ENCODE results near the gene GPAT3.
"Not testable (repeated sequence)": the region's sequence is repeated elsewhere in the genome, so short reads cannot be mapped to it uniquely, and the experiment has no call there.

Gene GPAT3

DNA sequence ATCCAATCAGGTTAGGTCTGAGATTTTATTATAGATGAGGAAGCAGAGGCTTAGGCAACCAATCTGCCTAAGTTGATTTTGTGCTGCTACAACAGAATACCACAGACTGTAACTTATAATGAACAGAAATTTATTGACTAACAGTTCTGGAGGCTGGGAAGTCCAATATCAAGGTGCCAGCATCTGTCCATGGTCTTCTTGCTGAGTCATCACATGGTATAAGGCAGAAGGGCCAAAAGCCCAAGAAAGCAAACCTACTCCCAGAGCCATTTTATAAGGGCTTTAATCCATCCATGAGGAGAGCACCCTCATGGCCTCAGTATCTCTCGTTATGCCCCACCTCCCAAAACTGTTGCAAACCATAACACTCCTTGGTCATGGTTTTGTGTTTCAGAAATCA lies 55.8 kb downstream of the GPAT3 start:
- DNase-seq (ENCODE audit: low spot score) (no peak), FAIRE-seq (no peak)

DNA sequence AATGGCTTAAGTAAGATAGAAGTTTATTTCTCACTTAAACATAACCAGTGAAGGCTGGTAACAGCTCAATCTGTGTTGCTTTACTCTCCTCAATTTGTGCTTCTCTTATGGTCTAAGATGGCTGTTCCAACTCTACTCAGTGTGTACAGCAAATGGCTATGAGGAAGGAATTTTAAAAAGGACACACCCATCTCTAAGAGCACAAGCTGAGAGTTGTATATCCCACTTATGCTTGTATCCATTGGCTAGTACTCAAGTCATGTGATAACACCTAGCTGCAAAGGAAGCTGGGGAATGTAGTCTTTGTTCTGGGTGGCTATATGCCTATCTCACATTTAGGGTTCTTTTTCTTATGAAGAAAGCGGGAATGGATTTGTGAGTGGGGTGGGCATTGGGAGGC lies 63.3 kb downstream of the GPAT3 start:
- DNase-seq (ENCODE audit: low spot score) (no peak), FAIRE-seq (no peak)

DNA sequence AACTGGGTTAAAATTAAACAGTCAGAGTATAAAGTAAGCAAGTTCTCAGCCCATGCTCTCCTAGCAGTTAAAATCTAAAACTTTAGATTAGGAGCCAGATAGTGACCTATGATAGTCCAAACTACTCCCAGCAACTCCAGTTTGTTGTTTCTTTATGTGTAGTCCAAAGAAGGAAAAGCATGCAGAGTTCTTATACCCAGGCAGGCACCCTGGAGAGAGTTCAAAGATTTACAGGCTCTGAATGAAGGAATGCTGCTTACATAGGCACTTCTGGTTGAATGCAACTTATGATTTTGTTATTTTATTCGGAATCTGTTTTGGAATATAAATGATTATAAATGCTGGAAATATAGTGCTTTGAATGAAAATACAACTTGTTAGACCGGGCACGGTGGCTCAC lies 67.2 kb downstream of the GPAT3 start:
- no peak for FAIRE-seq
- no peak for DNase-seq (ENCODE audit: low spot score)

DNA sequence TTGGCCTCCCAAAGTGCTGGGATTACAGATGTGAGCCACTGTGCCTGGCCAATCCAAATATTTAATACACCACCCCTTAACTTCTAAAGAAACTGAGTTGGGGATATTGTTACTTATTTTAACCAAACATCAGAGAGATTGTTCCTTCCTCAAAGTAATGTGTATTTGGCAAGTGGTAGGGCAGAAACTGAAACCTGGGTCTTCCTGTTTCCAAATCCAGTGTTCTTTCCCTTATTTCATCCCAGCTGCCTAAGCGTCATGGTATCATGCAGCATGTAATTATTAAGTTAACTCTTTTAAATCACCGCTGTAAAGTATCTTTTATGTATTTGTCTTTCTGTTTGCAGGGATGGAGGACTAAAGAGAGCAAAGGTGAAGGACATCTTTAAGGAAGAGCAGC lies 68.4 kb downstream of the GPAT3 start:
- no peak for DNase-seq (ENCODE audit: low spot score)
- FAIRE-seq, result no peak

DNA sequence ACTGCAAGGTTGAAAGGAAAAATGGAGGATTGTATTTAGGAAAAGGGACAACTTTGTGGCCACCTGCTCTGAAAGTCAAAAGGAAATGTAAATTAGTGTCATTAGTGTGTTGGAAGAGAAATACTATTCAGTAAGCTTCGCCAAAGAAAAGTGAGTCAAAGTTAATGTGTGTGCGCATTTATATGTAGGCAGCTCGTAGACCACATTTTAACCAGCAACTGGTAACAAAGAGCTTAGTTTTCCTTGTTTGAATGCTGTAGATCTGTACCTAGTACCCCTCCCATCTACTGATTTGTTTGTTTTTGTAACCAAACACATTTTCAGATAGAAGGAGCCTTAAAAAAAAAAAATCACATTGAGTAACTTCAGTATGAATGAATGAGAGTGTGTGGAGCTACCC lies 69.3 kb downstream of the GPAT3 start:
- FAIRE-seq (no peak), DNase-seq (ENCODE audit: low spot score) (no peak)

DNA sequence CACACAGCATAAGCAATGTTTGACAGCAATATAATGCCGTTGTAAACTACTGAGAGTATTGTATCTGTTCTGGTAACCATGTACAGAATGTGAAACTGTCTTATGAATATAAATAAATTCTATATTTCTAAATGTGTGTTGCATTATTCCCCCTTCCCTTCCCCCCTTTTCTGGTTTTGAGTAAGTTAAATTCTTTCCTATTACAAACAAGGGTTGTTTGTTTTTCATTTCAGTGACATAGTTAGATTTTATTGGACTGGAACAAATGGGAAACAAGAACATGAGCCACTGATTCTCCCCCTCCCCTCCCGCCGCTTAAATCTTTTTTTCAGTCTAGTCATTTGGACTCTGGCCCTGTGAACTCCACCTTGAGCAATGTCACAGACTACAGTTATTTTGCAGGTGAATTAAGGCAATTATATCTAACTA lies 69.8 kb downstream of the GPAT3 start:
- DNase-seq (ENCODE audit: low spot score) (no peak), FAIRE-seq (no peak)

DNA sequence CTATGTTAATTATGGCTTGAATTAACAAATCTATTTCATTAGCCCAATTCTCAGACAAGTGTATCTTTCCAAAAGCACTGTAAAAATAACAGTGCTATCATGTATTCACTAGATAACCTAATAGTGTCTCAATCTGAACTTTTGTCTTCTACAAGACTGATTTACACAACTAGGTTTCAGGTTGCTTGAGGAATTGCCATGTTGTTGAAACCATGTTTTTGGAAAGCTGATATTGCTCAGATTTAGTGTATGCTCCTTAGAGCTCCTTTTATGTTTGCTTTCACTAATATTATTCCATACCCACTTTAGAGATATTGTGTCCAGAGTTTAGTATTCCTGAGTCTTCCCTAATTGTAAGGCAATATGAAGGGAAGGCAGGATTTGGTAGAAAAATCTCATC lies 70.6 kb downstream of the GPAT3 start:
- DNase-seq (ENCODE audit: low spot score) (no peak), FAIRE-seq (no peak)

DNA sequence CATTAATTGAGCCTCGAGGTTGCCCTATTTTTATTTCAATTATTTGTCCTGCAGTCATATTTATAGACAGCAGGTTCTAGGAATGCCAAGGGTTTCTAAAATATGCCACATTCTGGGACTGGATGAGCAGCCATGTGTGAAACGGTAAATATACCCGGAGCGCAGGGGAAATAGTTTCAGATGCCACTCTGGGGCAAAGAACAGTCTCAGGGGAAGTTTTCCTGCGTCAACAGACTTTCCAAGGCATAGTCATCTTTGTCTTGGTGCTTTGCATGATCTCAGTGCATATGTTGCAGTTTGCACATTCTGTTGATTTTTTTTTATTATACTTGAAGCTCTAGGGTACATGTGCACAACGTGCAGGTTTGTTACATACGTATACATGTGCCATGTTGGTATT lies 71.0 kb downstream of the GPAT3 start:
- peak; percentile 28 for DNase-seq (ENCODE audit: low spot score)
- peak; percentile 18 for FAIRE-seq

DNA sequence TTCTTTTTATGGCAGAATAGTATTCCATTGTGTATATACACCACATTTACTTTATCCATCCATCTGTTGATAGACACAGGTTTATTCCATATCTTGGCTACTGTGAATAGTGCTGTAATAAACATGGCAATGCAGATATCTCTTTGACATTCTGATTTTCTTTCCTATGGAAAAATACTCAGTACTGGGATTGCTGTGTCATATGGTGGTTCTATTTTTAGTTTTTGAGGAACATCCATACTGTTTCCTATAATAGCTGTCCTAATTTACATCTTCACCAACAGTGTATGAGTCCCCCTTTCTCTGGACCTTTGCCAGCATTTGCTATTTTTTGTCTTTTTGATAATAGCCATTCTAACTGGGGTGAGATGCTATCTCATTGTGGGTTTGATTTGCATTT lies 73.5 kb downstream of the GPAT3 start:
- FAIRE-seq (no peak), DNase-seq (ENCODE audit: low spot score) (no peak)

DNA sequence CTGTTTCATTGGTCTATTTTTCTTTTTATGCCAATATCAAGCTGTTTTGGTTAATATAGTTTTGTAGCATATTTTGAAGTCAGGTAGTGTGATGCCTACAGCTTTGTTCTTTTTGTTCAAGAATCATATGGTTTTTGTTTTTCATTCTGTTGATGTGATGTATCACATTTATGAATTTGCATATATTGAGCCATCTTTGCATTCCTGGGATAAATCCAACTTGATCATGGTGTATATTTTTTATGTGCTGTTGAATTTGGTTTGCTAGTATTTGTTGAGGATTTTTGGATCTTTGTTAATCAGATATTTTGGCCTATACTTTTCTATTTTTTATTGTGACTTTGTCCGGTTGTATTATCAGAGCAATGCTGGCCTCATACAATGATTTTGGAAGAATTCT lies 74.8 kb downstream of the GPAT3 start:
- FAIRE-seq (no peak), DNase-seq (ENCODE audit: low spot score) (no peak)

DNA sequence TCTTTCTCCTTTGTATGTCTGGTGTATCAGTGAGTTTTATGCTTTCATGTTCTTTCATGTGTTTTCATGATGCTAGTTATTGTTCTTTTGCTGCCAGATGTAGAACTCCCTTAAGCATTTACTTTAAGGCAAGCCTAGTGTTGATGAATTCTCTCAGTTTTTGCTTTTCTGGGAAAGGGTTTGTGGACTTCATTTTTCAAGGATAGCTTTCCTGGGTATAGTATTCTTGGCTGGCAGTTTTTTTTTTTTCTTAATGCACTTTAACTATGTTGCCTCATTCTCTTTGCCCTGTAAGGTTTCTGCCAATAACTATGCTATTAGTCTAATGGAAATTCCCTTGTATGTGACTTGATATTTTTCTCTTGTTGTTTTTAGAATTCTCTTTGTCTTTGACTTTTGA lies 77.1 kb downstream of the GPAT3 start:
- FAIRE-seq, result no peak
- no peak for DNase-seq (ENCODE audit: low spot score)

DNA sequence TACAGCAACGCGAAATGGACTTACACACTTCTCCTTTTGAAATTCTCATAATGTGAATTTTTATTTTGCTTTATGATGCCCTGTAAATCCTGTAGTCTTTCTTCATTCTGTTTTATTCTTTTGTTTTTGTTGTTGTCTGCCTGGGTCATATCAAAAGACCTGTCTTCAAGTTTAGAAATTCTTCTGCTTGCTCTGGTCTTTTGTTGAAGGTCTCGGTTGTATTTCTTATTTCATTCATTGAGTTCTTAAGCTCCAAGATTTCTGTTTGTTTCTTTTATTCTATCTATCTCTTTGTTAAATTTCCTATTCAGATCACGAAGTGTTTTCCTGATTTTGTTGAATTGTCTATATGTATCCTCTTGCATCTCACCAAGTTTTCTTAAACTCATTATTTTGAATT lies 78.1 kb downstream of the GPAT3 start:
- no peak for FAIRE-seq

DNA sequence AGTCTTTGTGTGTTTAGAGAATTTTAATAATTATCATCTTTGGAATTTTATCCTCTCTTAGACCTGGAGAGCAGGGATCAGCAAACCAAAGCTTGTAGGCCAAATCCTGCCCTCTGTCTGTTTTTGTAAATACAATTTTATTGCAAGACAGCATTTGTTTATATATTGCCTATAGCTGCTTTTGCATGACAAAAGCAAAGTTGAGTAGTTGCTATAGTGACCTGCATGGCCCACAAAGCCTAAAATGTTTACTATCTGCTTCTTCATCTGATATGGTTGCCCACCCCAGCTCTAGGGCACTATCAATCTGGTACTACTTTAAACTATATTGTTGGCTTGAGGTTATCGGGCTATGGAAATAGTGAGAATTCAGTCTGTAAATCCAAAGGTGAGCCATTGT lies 80.3 kb downstream of the GPAT3 start:
- FAIRE-seq (no peak), DNase-seq (ENCODE audit: low spot score) (no peak)

More for the DNA sequence above, 78.1 kb downstream of the GPAT3 start:
- DNase-seq (ENCODE audit: low spot score), result no peak

DNA sequence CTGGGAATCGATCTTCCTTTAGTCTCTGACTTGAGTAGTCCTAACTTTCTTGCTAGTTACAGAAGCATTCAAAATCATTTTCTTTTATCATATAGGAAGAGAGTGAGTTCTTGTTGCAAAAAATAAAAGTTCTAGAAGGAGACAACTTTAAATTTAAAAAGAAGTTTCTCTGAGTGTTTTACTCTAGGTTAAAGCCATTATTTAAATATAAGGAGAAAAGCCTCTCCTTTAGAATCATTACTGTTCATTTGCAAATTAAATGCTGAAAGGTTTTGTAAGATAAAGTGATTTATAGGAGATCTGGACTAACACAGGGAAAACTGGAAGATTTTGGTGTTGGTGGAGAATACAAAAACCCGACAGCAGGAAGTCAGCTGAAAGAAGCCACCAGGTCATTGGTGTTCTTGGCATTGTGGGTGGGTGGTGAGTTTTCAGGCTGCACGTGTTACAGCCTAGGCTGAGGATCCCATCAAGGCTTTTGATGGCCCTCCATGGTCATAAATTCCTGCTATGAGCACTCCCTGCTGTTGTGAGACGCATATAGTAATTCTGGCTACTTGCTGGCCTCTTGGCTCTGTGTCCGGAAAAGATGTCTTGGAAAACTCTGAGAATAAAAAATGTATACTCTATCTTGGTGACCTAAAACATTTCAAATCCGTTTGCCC lies 81.6 kb downstream of the GPAT3 start:
- no peak for DNase-seq (ENCODE audit: low spot score)
- no peak for FAIRE-seq

DNA sequence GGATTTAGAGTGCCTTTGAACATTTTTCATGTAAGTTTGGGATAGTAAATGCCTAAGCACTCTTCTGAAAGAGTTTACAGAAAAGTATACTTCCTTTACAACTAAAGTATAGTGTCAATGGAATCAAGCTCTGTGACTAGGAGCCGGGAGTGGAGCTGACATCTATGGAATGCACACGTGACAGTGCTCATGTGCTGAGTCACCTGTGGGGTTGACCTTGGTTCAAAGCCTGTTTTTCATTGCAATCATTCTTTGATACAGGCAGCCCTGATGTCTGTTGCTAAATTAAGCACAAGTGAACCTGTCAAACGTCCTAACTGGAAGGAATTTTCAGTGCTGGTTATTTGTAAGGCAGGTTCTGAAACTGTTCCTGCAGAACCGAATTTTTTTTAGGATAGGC lies 82.5 kb downstream of the GPAT3 start:
- FAIRE-seq (peak; percentile 49), DNase-seq (ENCODE audit: low spot score) (peak; percentile 53)

DNA sequence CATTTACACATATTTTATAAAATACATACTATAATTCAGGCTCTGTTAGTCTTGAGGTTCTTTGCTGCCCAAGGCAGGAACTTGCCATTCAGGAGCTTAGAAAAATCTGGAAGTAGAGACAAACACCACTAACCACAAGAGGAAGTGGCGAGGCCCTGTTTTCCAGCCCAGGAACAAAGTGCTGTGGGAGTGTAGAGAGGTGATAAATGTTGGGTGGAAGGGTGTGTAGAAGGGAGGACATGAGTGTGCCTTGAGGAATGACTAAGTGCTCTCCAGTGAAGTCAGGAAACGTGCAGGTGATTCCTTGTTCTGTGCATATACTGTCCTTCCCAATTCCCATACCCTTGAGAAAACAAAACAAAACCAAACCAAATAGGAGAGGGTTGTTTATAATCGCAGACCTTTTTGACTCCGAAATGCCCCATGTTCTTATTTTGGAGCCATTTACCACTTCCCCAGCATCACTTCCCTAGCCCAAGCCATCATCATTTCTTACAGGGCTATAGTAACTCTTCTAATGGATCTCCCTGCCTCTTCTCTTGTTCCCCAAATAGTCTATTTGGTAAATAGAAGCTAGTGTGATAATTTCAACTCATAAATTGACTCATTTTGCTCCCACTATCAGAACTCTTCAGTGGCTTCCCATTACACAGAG lies 83.2 kb downstream of the GPAT3 start:
- FAIRE-seq, result peak; percentile 65
- peak; percentile 64 for DNase-seq (ENCODE audit: low spot score)

DNA sequence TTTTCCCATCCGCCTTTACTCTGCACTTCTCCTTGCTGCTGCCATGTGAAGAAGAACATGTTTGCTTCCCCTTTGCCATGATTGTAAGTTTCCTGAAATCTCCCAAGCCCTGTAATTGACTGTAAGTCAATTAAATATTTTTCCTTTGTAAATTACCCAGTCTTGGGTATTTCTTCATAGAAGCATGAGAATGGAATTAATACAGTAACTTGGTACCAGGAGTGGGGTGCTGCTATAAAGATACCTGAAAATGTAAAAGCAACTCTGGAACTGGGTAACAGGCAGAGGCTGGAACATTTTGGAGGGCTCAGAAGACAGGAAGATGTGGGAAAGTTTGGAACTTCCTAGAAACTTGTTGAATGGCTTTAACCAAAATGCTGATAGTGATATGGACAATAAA lies 86.2 kb downstream of the GPAT3 start:
- not testable (repeated sequence) for FAIRE-seq

DNA sequence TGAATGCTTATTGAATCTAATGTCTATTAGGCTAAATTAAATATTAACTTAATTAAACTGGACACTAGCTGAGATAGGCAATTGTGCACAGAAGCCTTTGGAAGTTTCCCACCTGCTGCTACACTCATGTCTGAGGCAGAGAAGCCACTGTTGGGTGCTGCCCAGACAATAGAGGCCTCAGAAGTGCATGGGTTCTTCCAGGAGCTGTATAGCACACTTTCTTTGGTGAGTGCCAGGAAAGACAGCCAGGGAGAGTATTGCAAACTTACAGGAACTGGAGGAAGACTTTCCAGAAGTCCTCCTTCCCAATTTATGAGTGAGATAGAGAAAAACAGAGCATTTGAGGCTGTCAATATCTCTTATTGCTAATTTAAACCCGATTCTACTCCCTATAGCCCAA lies 89.9 kb downstream of the GPAT3 start:
- no peak for FAIRE-seq
- DNase-seq (ENCODE audit: low spot score), result no peak

More for the DNA sequence above, 86.2 kb downstream of the GPAT3 start:
- not testable (repeated sequence) for DNase-seq (ENCODE audit: low spot score)

DNA sequence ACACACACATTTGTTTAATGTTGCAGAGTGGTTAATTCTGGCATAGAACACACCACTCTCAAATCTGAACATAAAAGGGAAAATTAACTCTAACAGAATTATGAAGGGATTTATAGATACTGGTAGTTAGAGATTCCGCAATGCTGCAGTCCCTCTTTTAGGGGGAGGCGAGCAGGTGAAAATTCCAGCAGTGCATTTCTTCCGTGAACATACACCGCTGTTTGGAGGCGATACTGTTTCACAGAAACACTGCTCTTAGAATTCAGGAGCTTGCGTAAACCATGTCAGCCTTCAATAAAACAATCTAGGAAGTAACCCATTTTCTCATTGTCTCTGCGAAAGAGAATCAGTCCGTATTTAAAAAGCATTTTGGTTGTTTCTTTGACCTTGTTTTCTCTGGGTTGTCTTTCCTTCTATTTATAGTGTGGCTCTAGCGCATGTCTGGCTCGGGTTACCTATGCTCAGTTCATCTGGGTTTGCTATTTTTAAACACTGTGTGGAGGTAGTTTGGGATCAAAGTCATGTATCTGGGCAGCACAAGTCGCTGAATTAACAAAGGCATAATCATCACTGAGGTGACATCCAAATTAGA lies 90.4 kb downstream of the GPAT3 start:
- no peak for DNase-seq (ENCODE audit: low spot score)
- FAIRE-seq, result no peak

DNA sequence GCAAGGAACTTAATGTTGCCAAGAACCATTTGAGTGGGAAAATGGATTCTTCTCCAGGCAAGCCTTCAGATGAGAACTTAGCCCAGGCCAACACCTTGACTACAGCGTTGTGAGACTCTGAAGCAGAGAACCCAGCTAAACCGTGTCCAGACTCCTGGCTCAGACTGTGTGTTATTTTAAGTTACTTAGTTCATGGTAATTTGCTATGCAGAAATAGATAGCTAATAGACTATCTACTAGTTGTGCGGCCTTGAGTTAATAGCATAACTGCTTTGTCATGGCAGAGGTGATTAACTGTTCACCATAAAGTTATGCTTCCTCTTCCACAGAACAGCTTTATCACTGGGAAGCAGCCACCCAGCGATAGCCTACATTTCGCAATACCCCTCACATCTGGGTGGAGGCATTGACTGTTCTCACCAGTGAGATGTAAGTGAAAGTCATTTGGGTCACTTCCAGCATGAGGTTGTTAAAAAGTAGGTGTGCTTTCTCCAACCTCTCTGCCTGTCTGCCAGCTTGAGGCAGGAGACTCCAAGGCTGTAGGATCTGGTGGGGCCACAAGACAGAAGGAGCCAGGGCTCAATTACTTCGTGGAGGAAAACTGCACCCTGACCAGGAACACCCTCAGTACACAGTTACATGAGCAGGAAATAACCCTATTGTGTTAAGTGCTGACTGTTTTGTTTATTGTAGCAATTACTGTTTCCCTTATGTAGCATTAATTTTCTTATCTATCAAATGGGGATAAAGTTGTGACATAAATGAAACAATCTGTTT lies 94.2 kb downstream of the GPAT3 start:
- peak; percentile 6 for DNase-seq (ENCODE audit: low spot score)
- FAIRE-seq, result no peak

DNA sequence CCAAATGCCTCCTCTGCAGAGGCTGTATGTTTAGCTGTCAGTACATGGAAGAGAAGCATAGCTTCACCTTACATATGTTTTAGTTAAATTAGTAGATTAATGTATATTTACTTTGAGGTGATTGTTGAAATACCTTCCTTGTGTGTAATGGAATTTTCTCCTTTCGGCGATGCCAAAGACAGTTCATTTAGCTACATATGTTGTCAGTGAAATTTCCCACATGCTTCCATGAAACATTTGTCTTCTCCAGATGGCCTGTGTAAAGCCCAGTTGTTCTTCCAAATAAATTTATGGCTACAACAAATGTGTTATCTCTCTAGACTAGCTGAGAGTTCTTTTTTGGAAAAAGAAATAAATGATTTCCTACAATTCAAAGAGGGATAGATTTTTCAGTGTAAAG lies 95.2 kb downstream of the GPAT3 start:
- DNase-seq (ENCODE audit: low spot score) (no peak), FAIRE-seq (no peak)

DNA sequence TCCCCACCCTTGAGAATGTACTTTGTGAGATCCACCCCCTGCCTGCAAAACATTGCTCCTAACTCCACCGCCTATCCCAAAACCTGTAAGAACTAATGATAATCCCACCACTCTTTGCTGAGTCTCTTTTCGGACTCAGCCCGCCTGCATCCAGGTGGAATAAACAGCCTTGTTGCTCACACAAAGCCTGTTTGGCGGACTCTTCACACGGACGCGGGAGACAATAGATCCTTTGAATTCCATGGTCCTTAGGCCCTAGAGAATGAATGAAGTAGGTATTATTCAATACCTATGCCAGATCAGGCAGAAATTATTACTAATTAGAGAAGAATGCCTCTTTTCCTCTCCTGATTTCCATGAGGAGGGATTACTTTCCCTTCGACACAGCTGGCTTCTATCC lies 101.0 kb downstream of the GPAT3 start:
- DNase-seq (ENCODE audit: low spot score) (no peak), FAIRE-seq (no peak)

Measured in RCC 7860 (cell line).